HG03045 (cell line): Measurements from ENCODE around the gene TRIM16.
"Not testable (repeated sequence)": the region's sequence is repeated elsewhere in the genome, so short reads cannot be mapped to it uniquely, and the experiment has no call there.

Experiments used
- ATAC-seq: cut with Tn5 transposase; IDR thresholded peaks from one replicate; pipeline ENCODE4 v1.9.1; 2021; ENCODE audit warnings: mild to moderate bottlenecking, moderate library complexity; ENCODE audit not compliant: unreplicated experiment

Gene TRIM16

DNA sequence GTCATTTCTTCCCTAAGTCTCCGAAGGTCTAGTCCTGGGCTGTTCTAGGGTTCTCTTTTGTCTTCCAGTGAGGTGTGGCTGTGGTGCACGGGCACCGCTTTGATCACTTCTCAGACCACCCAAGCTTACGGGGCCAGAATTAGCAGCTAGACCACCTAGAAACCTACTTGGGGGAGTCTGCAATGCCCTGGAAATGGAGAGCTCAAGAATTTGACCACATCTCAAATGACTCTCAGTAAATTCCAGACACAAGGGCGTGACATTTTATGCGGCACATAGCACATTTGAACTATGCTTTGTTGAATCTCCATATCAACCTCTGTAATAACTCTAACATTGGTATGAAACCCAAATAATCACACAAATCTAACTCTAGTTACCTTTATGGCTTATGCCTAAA, 24.9 kb downstream of the TRIM16 start:
- no peak for ATAC-seq

DNA sequence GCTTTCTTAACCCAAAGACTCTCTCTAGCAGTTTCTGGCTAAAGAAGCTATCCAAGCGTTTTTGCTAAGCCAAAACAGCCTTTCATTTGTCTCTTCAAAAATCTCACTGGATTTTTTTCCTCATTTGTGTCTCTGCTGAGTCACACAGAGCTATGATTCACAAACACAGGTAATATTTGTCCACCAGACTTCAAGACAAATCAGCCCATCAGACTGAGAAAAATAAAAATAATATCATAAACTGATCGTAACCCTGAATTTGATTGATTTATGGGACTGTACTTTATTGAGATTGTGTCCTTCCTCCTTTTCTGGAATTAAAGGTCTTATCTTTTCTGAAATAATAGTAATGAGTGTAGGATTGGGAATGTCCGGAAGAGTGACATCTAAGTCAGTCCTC, 25.8 kb downstream of the TRIM16 start:
- ATAC-seq, result no peak

DNA sequence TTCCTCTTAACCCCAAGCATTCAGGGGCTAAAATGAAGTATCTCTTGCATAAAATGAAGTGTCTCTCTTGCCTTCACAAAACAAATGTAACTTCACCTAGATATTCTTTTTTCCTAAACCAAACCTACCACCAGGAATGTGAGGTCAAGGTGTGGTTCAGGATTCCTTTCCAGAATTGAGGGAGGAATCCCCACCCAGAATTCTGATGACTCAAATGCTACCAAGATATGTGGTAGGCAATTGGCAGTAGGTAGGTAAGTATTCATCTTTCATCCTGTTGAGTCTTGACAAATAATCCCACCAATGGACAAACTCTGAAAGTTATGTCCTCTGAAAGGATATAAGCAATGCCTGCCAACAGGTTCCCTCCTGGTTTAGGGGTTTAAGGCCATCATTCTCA, 26.2 kb downstream of the TRIM16 start:
- no peak for ATAC-seq

GRCh38 chr17:15654886-15655561, 29.1 kb downstream of the TRIM16 start:
- ATAC-seq, result no peak

GRCh38 chr17:15654401-15654800, 29.7 kb downstream of the TRIM16 start:
- not testable (repeated sequence) for ATAC-seq

DNA sequence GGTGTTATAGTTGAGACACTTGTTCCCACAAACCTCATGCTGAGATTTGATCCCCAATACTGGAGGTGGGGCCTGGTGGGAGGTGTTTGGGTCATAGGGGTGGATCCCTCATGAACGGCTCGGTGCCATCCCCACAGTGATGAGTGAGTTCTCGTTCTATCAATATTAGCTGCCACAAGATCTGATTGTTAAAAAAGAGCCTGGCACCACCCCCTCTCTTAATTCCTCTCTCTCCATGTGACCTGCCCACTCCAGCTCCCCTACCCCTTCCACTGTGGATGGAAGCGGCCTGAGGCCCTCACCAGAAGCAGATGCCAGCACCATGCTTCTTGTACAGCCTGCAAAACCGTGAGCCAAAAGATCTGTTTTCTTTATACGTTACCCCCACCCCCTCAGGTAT, 31.2 kb downstream of the TRIM16 start:
- ATAC-seq, result no peak

- no peak for ATAC-seq
These were observed 32.5 kb downstream of the TRIM16 start for GRCh38 chr17:15651583-15652110.

- ATAC-seq, result no peak
These were observed 33.1 kb downstream of the TRIM16 start for GRCh38 chr17:15650741-15651582.

DNA sequence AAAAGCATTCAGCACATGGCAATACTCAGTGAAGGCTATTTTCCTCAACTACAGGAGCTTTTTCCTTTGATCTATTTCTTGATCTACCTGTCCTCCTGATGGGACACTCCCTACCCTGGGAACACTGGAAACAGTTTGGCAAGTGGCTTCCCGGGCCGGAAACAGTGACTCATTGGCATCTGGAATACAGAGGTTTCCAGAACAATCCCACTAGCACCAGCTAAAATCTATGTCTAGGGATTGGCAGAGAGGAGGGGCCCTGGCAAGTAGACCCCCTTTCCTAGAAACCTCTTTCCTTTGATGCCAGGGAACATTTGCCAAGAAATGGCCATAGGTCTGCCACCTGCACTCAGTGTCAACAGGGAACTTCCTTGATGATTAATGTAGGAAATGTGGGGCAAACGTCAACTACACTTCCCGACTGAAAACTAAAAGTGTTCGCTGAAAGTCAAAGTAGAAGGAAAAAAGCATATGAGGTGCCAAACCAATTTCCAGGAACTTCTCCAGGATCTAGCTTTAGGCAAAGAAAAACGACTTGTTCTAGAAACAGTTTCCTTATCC, 34.2 kb downstream of the TRIM16 start:
- no peak for ATAC-seq

GRCh38 chr17:15648386-15648785, 35.7 kb downstream of the TRIM16 start:
- ATAC-seq, result no peak

DNA sequence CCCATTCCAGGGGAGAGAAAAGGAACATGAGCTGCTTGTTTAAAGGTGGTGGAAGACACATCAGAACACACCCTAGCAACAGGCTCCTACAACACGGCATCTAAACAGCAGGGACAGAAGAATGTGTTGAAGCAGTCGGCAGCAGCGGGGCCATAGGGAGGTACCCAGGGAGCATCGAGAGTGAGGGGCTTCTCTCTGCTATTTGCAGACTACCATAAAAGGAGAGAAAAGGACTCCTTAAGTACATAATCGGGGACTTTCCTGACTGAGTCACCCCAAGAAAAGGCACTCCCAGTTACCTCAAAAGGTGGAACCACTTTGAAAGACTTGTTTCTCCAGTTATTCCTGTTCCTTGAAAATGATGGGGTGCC, 38.2 kb downstream of the TRIM16 start:
- ATAC-seq, result not testable (repeated sequence)

- ATAC-seq, result not testable (repeated sequence)
These were observed 38.8 kb downstream of the TRIM16 start for GRCh38 chr17:15645099-15645941.

- ATAC-seq, result not testable (repeated sequence)
These were observed 41.4 kb downstream of the TRIM16 start for GRCh38 chr17:15642505-15643251.

GRCh38 chr17:15642014-15642413, 42.1 kb downstream of the TRIM16 start:
- ATAC-seq, result not testable (repeated sequence)

DNA sequence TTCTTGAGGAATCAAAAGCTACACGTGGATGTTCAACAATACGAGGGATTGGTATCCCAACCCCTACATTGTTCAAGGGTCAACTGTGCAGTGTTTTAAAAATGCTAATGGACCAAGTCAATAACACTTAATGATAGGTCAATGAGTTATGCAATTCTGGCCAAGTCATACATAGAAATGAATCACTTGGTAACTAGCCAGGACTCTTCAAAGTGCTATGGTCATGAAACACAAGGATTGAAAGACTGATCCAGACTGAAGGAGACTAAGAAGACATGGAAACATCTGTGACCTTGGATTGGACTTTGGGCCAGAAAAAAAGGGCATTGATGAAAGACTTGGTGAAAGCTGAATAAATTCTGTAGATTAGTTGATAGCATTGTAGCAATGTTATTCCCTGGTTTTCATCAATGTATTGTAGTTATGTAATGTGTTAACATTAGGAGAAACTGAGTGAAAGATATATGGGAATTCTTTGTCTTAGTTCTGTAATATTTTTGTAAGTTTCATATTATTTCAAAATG, 53.1 kb downstream of the TRIM16 start:
- not testable (repeated sequence) for ATAC-seq

DNA sequence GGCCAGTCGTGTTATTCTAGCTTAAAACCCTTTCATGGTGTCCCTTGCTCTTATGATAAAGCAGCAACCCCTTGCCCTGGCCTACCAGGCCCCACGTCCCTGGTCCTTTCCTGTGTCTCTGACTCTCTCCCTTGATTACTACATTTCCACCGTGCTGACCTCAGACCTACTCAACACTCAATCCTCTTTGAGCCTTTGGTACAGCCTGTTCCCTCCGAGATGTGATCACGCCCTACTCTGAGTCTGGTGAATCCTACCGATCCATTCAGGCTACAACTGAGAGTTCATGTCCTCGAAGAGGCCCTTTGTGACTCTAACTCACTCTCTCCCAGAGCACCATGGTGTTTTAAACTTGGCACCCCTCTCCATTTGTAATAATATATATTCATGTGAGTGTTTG, 54.1 kb downstream of the TRIM16 start:
- not testable (repeated sequence) for ATAC-seq

GRCh38 chr17:15623661-15624209, 60.4 kb downstream of the TRIM16 start:
- ATAC-seq, result not testable (repeated sequence)

- ATAC-seq, result not testable (repeated sequence)
These were observed 60.9 kb downstream of the TRIM16 start for GRCh38 chr17:15623255-15623654.

DNA sequence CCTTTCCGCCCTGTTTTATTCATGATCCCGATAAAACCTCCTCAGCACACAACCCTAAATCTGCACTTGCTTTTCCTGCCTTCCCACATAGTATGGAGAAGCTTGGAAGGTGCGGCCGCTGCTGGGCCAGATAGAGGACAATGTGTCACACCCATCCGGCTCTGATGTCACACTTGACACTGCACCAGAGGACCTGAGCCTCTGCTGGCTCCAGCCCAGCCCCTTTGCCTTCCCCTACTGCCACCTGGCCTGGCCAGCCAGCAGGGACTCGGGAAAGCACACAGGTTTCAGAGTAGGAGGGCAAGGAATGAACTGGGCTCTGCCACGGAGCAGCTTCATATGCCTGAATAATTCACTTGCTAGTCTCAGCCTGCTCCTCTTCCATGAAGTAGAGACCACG, 62.0 kb downstream of the TRIM16 start:
- not testable (repeated sequence) for ATAC-seq
